GM21423 (cell line): ENCODE results near the gene CD8A.
"Not testable (repeated sequence)": the region's sequence is repeated elsewhere in the genome, so short reads cannot be mapped to it uniquely, and the experiment has no call there.

Experiments used
- ATAC-seq: cut with Tn5 transposase; IDR thresholded peaks from one replicate; pipeline ENCODE4 v1.9.1; 2021; ENCODE audit warnings: mild to moderate bottlenecking, moderate library complexity; ENCODE audit not compliant: unreplicated experiment

The CD8A gene

GRCh38 chr2:86790676-86791572, at the start of gene CD8A:
Gene CD8A, minus strand, starts transcription at chr2:86790913. Its CDS starts 88 bp downstream, at chr2:86790825.
- no peak for ATAC-seq

- ATAC-seq, result not testable (repeated sequence)
Observed at GRCh38 chr2:86839871-86840548, 49.3 kb upstream of the CD8A start.

- ATAC-seq, result not testable (repeated sequence)
Observed at GRCh38 chr2:86839455-86839854, 48.7 kb upstream of the CD8A start.

GRCh38 chr2:86837714-86838113, 47.0 kb upstream of the CD8A start:
- not testable (repeated sequence) for ATAC-seq

- ATAC-seq, result not testable (repeated sequence)
Observed at GRCh38 chr2:86836915-86837695, 46.4 kb upstream of the CD8A start.

- ATAC-seq, result not testable (repeated sequence)
Observed at GRCh38 chr2:86835548-86835889, 44.8 kb upstream of the CD8A start.

- ATAC-seq, result no peak
Observed at GRCh38 chr2:86833315-86833714, 42.6 kb upstream of the CD8A start.

- ATAC-seq, result no peak
Observed at GRCh38 chr2:86832334-86833096, 41.8 kb upstream of the CD8A start.

- ATAC-seq, result no peak
Observed at GRCh38 chr2:86831537-86831936, 40.8 kb upstream of the CD8A start.

GRCh38 chr2:86826951-86827350, 36.2 kb upstream of the CD8A start:
- ATAC-seq, result no peak

GRCh38 chr2:86825693-86826381, 35.1 kb upstream of the CD8A start:
- ATAC-seq, result no peak

- ATAC-seq, result no peak
Observed at GRCh38 chr2:86825036-86825692, 34.5 kb upstream of the CD8A start.

- no peak for ATAC-seq
Observed at GRCh38 chr2:86822668-86823345, 32.1 kb upstream of the CD8A start.

GRCh38 chr2:86821842-86822241, 31.1 kb upstream of the CD8A start:
- ATAC-seq, result no peak

- ATAC-seq, result no peak
Observed at GRCh38 chr2:86821306-86821705, 30.6 kb upstream of the CD8A start.

GRCh38 chr2:86818957-86819356, 28.2 kb upstream of the CD8A start:
- no peak for ATAC-seq

- no peak for ATAC-seq
Observed at GRCh38 chr2:86818114-86818801, 27.5 kb upstream of the CD8A start.

- no peak for ATAC-seq
Observed at GRCh38 chr2:86815611-86816010, 24.9 kb upstream of the CD8A start.
